NCI-H2107 treated with DMSO at 0.1 percent for 48 hours (cell line): ENCODE measurements around the gene DHX29.
A peak's percentile ranks its signal among the peaks of the same experiment; 100 is the strongest.

ENCODE experiments used
- DNase-seq: peaks from one replicate; lab custom pipeline; 2025; ENCODE audit not compliant: unreplicated experiment; lab: John Stamatoyannopoulos, UW

The DHX29 gene

GRCh38 chr5:55232985-55233928, 74.2 kb downstream of the DHX29 start, which contains the start of gene CCNO:
Gene CCNO (minus strand): TSS chr5:55233608. CDS start chr5:55233523, 85 bp downstream.
- DNase-seq, result no peak

DNA sequence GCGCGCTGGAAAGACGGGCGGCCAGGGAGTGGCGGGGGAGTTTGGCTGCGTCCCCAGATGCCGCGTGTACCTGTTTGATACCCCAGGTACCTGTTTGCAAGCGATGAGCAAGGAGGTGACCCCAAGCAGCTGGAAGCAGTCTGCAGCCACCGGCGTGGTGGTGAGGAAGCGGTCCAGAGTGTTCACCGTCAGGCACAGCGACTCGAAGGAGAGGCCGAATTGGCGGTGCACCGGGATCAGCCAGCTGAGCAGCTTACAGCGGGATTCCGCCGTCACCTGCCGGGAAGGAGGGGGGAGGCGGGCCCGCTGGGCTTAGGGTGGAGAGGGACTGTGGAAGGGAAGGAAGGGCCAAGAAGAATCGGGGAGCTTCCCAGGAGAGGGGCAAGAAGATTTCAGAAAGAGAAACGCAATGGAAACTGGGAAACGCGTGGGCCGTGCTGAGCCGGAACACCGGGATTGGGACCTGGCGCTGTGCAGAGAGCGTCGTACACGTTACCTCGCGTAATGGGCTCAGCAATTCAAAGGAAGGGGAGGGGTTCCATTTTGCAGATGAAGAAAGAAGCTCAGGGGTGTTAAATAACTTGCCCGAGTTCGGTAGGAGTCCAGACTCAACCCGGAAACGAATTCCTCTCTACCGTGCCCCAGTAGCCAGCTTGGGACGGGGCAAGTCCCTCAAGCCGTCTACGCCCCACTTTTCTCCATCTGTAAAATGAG, 75.1 kb downstream of the DHX29 start:
- DNase-seq, result no peak

- no peak for DNase-seq
Observed at GRCh38 chr5:55231919-55232270, 75.6 kb downstream of the DHX29 start.

DNA sequence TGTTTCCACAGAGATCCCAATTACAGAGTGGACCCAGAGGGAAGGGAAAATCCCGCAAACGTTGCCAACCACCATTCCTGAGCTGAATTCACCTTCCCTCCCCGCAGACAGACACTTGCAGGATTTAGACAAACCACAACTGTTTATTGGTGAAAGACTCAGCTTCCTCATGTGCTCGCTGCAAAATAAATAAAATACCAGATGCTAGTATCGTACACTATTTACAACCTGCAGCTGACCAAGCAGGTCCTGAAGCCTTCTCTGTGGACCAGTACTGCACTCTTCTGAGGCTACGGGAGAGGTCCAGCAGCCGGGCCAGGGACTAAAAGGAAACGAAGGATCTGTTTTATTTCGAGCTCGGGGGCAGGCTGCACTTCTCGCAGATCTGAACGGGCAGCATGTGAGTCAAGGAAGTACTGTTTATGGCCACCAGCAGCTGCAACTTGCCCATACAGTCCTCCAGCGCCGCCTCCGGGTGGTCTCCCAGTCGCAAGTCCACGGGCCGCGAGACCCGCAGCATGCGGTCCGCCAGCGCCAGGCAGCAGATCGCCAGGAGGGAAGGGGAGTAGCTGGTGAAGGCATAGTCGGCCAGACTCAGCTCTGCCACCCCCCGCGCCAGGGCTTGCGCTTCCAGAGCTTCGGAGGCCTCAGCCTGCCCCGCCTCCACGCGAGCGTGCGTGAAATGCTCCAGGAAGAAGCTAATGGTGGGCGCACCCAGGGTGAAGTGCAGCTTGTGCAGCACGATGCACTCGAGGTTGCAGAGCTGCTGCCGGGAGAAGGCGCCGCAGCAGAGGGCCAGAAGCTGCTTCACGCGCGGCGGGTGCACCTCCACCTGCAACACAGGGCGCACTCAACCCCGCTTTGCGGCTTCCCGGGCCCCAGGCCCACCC, 76.2 kb downstream of the DHX29 start:
- DNase-seq, result no peak

DNA sequence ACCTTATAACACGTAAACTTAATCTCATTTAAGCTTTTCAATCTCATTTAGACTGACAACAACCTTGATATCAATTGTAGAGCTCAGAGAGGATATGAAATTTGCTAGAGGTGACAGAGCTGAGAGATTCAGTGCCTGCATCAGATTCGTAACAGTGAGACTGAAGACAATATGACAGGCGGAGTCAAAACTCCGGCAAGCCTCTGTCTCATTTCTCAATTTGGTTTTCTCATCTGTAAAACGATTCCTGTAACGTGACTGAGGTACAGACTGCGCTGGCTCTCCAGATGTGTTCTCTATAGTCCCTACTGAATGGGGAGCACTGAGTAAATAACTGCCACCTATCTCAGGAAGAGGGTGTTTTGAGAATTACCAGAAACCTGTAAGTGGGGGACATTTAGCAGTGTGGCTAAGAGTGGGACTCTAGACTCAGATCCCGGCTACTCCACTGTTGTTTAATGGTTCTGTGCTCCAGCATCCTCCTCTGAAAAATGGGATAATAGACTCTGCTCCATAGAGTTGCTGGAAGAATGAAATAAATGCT, 77.3 kb downstream of the DHX29 start:
- no peak for DNase-seq

GRCh38 chr5:55227664-55228430, 79.6 kb downstream of the DHX29 start:
- no peak for DNase-seq

DNA sequence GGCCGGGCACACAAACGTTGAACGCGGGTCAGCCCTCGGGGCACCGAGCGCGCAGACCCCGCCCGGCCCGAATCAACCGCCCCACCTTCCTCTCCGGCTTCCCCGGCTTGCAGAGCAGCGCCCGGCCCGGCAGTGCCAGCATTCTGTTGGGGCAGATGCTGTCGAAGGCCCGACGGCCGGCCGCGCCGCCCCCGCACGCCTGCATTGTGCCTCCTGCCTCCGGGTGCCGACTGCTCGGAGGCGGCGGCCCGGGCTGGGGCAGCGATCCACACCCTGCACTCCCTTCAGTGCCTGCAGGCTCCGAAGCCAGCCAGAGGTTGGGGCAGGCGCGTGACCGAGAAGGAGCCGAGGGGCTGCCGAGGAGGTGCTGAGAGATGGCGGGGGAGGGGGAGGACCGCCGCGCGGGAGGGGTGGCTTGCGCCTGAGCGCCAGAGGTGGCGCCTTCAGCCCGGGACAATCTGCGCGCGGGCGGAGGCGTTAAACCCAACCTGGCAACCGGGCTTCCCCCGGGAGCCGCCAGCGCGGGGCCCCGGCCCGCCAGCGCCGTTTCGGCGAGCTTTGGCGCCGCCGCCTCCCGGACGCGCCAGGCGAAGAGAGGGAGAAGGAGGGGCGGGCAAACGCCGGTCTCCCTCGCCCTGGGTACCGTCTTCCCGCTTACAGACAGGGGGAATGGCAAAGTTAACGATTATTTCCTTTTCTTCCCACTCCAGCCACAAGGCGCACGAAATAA, 80.4 kb downstream of the DHX29 start, which contains the start of gene MCIDAS:
Gene MCIDAS (minus strand): TSS at position 382 of the 730 bp plus-strand sequence. CDS start 177 bp downstream, at position 205.
- DNase-seq, result no peak

DNA sequence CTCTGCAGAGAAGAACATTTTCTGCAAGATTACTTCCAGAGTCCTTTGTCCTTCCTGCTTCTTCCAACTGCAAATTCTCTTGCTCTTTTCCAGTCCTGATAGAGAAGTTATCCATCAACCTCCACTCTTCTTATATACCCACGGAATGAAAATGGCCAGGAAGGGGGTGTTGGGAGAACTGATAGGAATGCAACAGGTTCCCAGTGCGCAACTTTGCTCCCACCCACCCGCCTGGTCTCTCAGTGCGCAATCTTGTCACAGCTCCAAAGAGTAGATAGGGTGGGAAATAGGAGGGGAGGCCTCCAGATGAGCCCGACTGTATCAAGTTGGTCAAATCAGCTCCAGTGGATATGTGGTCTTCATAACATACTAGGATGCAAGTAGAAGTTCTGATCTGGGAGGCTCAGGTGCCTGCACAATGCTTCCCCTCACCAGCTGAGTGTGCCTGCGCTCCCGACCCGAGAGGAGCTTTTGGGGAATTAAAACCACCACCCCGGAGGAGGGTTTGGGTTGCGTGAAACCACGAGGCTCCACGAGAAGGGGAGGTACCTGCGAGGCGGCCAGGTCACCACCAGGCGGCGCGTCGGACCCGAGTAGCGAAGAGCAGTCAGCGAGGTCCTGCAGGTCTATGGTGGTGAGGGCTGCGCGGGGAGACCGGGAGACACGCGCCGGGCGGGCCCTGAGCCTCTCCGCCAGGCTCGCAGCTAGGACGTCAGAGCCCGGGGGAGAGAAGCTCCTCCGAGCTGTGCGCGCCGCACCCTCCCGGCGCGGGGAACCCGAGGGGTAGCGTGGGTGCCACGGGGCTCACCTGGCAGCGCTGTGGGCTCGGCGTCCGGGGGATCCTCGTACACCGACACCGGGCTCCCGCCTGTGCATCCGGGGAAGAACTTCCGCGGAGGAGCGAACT, 81.2 kb downstream of the DHX29 start:
- DNase-seq, result peak; percentile 22

- DNase-seq, result no peak
Observed at GRCh38 chr5:55225346-55225745, 82.1 kb downstream of the DHX29 start.

DNA sequence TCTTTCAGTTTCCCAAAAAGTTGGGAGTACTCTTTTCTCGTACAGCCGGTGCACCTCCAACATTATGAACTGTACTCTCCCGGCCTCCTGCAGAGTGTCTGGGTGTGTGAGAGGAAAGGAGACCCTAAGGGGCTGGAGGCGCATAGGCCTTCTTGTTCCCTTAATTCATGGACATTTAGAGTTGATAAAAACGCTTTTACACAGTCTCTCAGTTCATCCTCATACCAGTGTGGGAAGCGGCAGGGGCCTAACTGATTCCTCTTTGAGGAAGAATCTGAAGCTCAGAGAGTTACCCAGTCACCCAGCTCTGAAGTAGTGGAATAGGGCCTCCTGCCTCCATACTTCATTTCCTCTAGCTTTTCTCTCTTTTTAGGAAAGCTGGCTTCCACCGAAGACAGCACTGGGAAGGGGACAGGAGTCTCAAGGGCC, 83.7 kb downstream of the DHX29 start:
- no peak for DNase-seq

DNA sequence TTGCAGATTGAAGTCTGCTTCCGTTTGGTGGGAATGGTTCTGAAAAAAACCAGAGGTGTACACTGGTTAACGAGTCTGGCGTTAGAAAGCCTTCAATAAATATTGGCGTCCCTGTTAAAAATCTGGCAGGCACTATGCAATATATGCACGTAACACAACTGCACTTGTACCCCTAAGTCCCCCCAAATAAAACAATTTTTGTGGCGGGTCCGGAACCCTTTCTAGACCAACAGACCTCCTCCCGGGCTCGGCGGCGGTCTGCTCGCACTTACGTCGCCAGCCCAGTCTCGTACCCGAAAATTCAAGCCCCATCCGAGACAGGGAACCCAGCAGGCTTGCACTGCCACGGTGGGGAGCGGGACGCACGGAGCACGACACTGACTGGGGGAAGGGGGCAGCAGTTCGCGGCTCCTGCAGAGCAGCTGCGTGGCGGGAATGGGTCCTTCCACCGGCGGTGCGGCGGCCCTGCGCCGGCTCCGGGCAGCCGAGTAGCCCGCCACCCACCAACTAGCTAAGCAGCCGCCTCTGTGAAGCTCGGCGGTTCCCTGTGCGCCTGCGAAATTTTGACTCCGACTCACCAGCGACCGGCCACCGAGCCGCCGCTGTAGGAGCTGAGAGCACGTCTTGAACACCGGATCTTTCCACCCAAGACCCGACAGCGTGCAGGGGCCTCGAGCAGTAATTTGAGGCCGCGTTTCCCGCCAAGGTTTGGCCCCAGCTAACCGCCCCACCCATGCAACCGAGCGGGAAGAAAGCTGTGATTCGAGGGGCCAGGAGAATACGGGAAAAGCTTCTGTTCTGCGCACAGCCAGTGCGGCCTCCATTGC, 84.3 kb downstream of the DHX29 start:
- DNase-seq, result no peak

GRCh38 chr5:55222092-55222984, 85.2 kb downstream of the DHX29 start:
- no peak for DNase-seq

GRCh38 chr5:55220433-55221185, 86.9 kb downstream of the DHX29 start:
- no peak for DNase-seq

DNA sequence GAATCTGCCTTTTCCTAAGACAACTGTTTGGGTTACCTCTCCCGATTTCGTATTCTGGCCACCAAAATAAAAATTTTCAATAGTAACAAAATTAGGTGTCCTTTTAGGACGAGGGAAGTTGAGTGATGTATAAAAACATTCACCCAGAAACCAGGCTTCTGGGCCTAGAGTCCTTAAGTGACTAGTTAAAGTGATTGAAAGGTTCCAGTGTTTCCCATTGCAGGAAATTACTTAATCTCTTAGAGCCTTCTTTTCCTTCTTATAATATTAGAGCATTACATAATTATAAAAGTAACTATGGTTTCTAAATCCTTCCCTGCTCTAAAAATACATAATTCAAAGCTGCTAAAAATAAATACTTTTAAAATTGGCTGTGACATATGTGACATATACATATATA, 87.7 kb downstream of the DHX29 start:
- DNase-seq, result no peak

DNA sequence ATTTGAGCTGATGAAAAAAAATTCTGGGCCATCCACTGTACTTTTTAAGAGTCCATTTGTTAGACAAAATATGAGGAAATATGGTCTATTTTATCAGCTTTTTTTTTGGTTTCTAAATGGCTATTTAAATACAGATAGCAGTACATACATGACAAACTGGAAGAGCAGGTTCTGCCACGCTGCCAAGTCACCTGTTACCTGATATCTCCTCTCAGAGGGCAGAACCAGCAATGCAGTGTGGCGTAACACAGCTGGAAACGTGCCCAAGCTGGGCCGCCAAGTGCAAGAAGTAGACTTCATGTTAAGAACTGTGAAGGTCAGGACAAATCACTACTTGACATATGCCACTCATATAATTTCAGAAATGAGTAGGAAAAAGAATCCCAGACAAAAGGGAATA, 88.5 kb downstream of the DHX29 start:
- DNase-seq, result peak; percentile 45
